ENCODE measurements around the gene MS4A15. TPM values are rescaled to one million over a fixed set of nuclear protein-coding genes. Genes with fewer than 3 reads are reported as not detected.
"Not testable (repeated sequence)": the region's sequence is repeated elsewhere in the genome, so short reads cannot be mapped to it uniquely, and the experiment has no call there.

Gene MS4A15
- total and polyA plus RNA-seq, 7 experiments from 2014 or later, result not detected

- ChIA-PET POLR2A (no interaction called here), CTCF (no interaction called here)
- intact Hi-C loops (cut with micrococcal nuclease), result no loop called here
- no peaks in the 10 kb centered on the region for H3K4me1 Mint-ChIP-seq
- Histone ChIP-seq H3K36me3 (ENCODE audit: control insufficient read depth in 2 of 3, insufficient read depth in 3 of 3, low read length in 3 of 3) (no peaks in the 10 kb centered on the region), H3K9me3 (ENCODE audit: control insufficient read depth in 2 of 3, low read length in 3 of 3) (peaks cover 0 to 5% (median 0%) of the 10 kb centered on the region in 3 experiments), H3K27ac (ENCODE audit: low read depth, low read length) (no peak overlapping the region), H3K4me3 (ENCODE audit: low read length) (no peak overlapping the region), H3K4me1 (ENCODE audit: control insufficient read depth in 2 of 2, insufficient read depth in 2 of 2, low read length in 2 of 2) (no peaks in the 10 kb centered on the region), H3K27me3 (ENCODE audit: control insufficient read depth in 2 of 2, insufficient read depth in 2 of 2, low read length in 2 of 2) (no peaks in the 10 kb centered on the region)
- ATAC-seq, result no peak
- peaks cover 0 to 7% (median 4%) of the 10 kb centered on the region in 11 donors for H3K9me3 Mint-ChIP-seq
- no peak overlapping the region for H3K4me3 Mint-ChIP-seq
- peak in 1 of 9 donors; percentile 7 for DNase-seq
- no peak overlapping the region for H3K27ac Mint-ChIP-seq
- peaks cover 0 to 6% (median 0%) of the 10 kb centered on the region in 5 donors for H3K27me3 Mint-ChIP-seq
- no peaks in the 10 kb centered on the region for H3K36me3 Mint-ChIP-seq
Observed at GRCh38 chr11:60821827-60822599, 65.3 kb downstream of the MS4A15 start.

DNA sequence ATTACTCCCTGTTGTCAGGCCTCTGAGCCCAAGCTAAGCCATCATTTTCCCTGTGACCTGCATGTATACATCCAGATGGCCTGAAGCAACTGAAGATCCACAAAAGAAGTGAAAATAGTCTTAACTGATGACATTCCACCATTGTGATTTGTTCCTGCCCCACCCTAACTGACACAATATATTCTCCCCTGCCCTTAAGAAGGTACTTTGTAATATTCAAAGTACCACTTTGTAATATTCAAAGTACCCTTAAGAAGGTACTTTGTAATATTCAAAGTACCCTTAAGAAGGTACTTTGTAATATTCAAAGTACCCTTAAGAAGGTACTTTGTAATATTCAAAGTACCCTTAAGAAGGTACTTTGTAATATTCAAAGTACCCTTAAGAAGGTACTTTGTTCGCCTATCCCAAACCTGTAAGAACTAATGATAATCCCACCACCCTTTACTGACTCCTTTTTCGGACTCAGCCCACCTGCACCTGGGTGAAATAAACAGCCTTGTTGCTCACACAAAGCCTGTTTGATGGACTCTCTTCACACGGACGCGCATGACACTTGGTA lies 67.2 kb downstream of the MS4A15 start:
- H3K4me1 Mint-ChIP-seq; H3K4me3 ChIP-seq (ENCODE audit: low read length); H3K36me3 ChIP-seq (ENCODE audit: control insufficient read depth in 2 of 3, insufficient read depth in 3 of 3, low read length in 3 of 3); CTCF ChIA-PET; H3K9me3 ChIP-seq (ENCODE audit: control insufficient read depth in 2 of 3, low read length in 3 of 3); DNase-seq; H3K36me3 Mint-ChIP-seq; H3K27ac Mint-ChIP-seq; H3K27ac ChIP-seq (ENCODE audit: low read depth, low read length); H3K4me1 ChIP-seq (ENCODE audit: control insufficient read depth in 2 of 2, insufficient read depth in 2 of 2, low read length in 2 of 2); intact Hi-C loops (cut with micrococcal nuclease); H3K4me3 Mint-ChIP-seq; H3K9me3 Mint-ChIP-seq; ATAC-seq; H3K27me3 Mint-ChIP-seq; H3K27me3 ChIP-seq (ENCODE audit: control insufficient read depth in 2 of 2, insufficient read depth in 2 of 2, low read length in 2 of 2): not testable (repeated sequence)
- POLR2A ChIA-PET, result interaction anchor here (0.5 kb wide), 1 partner anchor 22 kb away, joined by 3 read pairs; no protein-coding TSS in a partner anchor

- no peaks in the 10 kb centered on the region for H3K9me3 ChIP-seq (ENCODE audit: control insufficient read depth in 2 of 3, low read length in 3 of 3)
- H3K36me3 ChIP-seq (ENCODE audit: control insufficient read depth in 2 of 3, insufficient read depth in 3 of 3, low read length in 3 of 3), result no peaks in the 10 kb centered on the region
- no peaks in the 10 kb centered on the region for H3K4me1 ChIP-seq (ENCODE audit: control insufficient read depth in 2 of 2, insufficient read depth in 2 of 2, low read length in 2 of 2)
- Mint-ChIP-seq H3K27ac (no peak overlapping the region), H3K27me3 (peaks cover 0 to 6% (median 0%) of the 10 kb centered on the region in 5 donors), H3K4me3 (no peak overlapping the region), H3K36me3 (no peaks in the 10 kb centered on the region), H3K9me3 (no peaks in the 10 kb centered on the region), H3K4me1 (no peaks in the 10 kb centered on the region)
- no peak overlapping the region for H3K27ac ChIP-seq (ENCODE audit: low read depth, low read length)
- intact Hi-C loops (cut with micrococcal nuclease), result no loop called here
- ATAC-seq (no peak), DNase-seq (no peak)
- no peaks in the 10 kb centered on the region for H3K27me3 ChIP-seq (ENCODE audit: control insufficient read depth in 2 of 2, insufficient read depth in 2 of 2, low read length in 2 of 2)
- ChIA-PET CTCF (no interaction called here), POLR2A (no interaction called here)
- no peak overlapping the region for H3K4me3 ChIP-seq (ENCODE audit: low read length)
Observed at GRCh38 chr11:60825118-60825517, 68.5 kb downstream of the MS4A15 start.

DNA sequence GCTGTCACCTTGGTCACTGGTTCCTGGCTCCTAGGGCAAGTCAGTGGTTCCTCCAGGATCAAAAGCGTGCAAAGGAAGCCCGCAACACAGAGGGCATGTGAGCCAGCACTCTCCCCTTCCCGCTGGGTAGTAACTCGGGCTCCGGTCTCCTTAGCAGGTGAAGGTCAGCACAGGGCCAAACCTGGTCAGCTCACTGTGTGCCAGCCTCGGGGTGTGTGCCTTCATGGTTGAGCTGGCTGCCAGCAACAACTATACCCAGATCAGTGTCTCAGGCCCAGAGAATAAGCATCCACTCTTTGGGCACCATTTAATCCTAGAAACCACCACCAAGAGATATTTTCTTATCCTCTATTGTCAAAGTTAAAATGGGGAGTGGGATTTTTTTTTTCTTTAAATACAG lies 69.1 kb downstream of the MS4A15 start:
- H3K9me3 ChIP-seq (ENCODE audit: control insufficient read depth in 2 of 3, low read length in 3 of 3), result no peaks in the 10 kb centered on the region
- H3K4me3 Mint-ChIP-seq, result no peak overlapping the region
- no peak overlapping the region for H3K27ac ChIP-seq (ENCODE audit: low read depth, low read length)
- peaks cover 0 to 6% (median 0%) of the 10 kb centered on the region in 5 donors for H3K27me3 Mint-ChIP-seq
- intact Hi-C loops (cut with micrococcal nuclease), result no loop called here
- DNase-seq (no peak), ATAC-seq (no peak)
- H3K27ac Mint-ChIP-seq, result no peak overlapping the region
- H3K9me3 Mint-ChIP-seq, result no peaks in the 10 kb centered on the region
- no peaks in the 10 kb centered on the region for H3K36me3 Mint-ChIP-seq
- no peaks in the 10 kb centered on the region for H3K27me3 ChIP-seq (ENCODE audit: control insufficient read depth in 2 of 2, insufficient read depth in 2 of 2, low read length in 2 of 2)
- POLR2A ChIA-PET, result no interaction called here
- H3K4me1 ChIP-seq (ENCODE audit: control insufficient read depth in 2 of 2, insufficient read depth in 2 of 2, low read length in 2 of 2), result no peaks in the 10 kb centered on the region
- no peaks in the 10 kb centered on the region for H3K36me3 ChIP-seq (ENCODE audit: control insufficient read depth in 2 of 3, insufficient read depth in 3 of 3, low read length in 3 of 3)
- CTCF ChIA-PET, result interaction anchor here (8.1 kb wide), 1 partner anchor 362 kb away, joined by 60 read pairs; no protein-coding TSS in a partner anchor
- H3K4me3 ChIP-seq (ENCODE audit: low read length), result no peak overlapping the region
- peaks cover 0 to 3% (median 0%) of the 10 kb centered on the region in 7 donors for H3K4me1 Mint-ChIP-seq

Other genes with a start within 250 kb of the MS4A15 start
- gene MS4A13, start 241.5 kb upstream of the MS4A15 start, total RNA-seq, result not detected
- gene MS4A13, start 241.5 kb upstream of the MS4A15 start, polyA plus RNA-seq, result not detected
- not detected for gene MS4A8, start 57.3 kb upstream of the MS4A15 start, total RNA-seq
- gene MS4A8, start 57.3 kb upstream of the MS4A15 start, polyA plus RNA-seq, result not detected
- gene MS4A18, start 32.1 kb upstream of the MS4A15 start, total RNA-seq, result not detected
- gene MS4A18, start 32.1 kb upstream of the MS4A15 start, polyA plus RNA-seq, result not detected
- not detected for gene MS4A10, start 28.5 kb downstream of the MS4A15 start, total RNA-seq
- not detected for gene MS4A10, start 28.5 kb downstream of the MS4A15 start, polyA plus RNA-seq
- 10 to 100 TPM in 4 of 5 experiments, 1 to 10 TPM in 1; 9.1 to 26.2 (median 11.6) TPM for gene CCDC86, start 85.2 kb downstream of the MS4A15 start, total RNA-seq
- 10 to 100 TPM; 12.4 to 21.1 TPM for gene CCDC86, start 85.2 kb downstream of the MS4A15 start, polyA plus RNA-seq
- 1 to 10 TPM in 2 of 5 experiments, under 1 TPM in 2, not detected in 1; 0.57 to 4.5 (median 0.96) TPM for gene PTGDR2, start 99.1 kb downstream of the MS4A15 start, total RNA-seq
- gene PTGDR2, start 99.1 kb downstream of the MS4A15 start, polyA plus RNA-seq, result under 1 TPM in 1 of 2 donors, not detected in 1; 0.08 TPM
- not detected for gene ZP1, start 110.7 kb downstream of the MS4A15 start, total RNA-seq
- not detected for gene ZP1, start 110.7 kb downstream of the MS4A15 start, polyA plus RNA-seq
- gene PRPF19, start 149.7 kb downstream of the MS4A15 start, total RNA-seq, result 100 to 1,000 TPM in 1 of 5 experiments, 10 to 100 TPM in 4; 72.8 to 139 (median 85.6) TPM
- 10 to 100 TPM; 17.9 to 20.0 TPM for gene PRPF19, start 149.7 kb downstream of the MS4A15 start, polyA plus RNA-seq
- 10 to 100 TPM; 49.8 to 99.8 (median 56.9) TPM for gene TMEM109, start 157.3 kb downstream of the MS4A15 start, total RNA-seq
- gene TMEM109, start 157.3 kb downstream of the MS4A15 start, polyA plus RNA-seq, result 100 to 1,000 TPM; 208 to 287 TPM
- under 1 TPM in 2 of 5 experiments, not detected in 3; 0.57 to 0.58 TPM for gene TMEM132A, start 167.6 kb downstream of the MS4A15 start, total RNA-seq
- gene TMEM132A, start 167.6 kb downstream of the MS4A15 start, polyA plus RNA-seq, result not detected
- gene SLC15A3, start 195.3 kb downstream of the MS4A15 start, total RNA-seq, result 100 to 1,000 TPM in 1 of 5 experiments, 10 to 100 TPM in 3, 1 to 10 TPM in 1; 2.9 to 101 (median 10.8) TPM
- 1 to 10 TPM in 1 of 2 donors, under 1 TPM in 1; 0.85 to 2.6 TPM for gene SLC15A3, start 195.3 kb downstream of the MS4A15 start, polyA plus RNA-seq
- gene CD6, start 214.8 kb downstream of the MS4A15 start, total RNA-seq, result 100 to 1,000 TPM; 361 to 653 (median 430) TPM
- 100 to 1,000 TPM; 195 to 303 TPM for gene CD6, start 214.8 kb downstream of the MS4A15 start, polyA plus RNA-seq